Measurements from ENCODE around the gene HSF4.

Gene HSF4

DNA sequence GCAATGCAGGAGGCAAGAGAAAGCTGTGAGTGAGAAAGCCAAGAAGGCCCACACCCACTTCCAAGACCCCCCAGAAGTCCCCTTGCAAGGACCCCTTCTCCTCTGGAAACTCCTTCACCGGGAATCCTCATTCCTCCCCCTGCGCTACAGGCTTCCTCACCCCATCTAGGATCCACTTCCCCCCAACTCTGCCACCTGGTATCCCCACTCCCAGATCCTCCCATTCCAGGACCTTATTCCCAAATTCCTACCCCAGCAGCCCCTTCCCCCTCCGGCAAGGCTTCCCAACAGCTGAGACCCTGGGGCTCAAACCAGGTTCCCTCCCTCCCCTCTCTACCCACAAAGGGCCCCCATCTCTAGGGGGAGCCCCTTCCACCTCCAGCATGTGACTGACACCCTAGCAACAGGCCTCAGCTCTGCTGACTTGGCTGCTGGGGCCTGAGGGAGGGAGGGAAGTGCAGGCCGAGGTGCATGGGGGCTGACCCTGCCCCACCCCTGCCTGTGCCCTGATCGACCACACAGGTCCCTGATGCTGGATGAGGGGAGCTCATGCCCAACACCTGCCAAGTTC lies 2.1 kb downstream of the HSF4 start:
- DNase-seq (ENCODE audit: low read depth in 2 of 2): no peak

DNA sequence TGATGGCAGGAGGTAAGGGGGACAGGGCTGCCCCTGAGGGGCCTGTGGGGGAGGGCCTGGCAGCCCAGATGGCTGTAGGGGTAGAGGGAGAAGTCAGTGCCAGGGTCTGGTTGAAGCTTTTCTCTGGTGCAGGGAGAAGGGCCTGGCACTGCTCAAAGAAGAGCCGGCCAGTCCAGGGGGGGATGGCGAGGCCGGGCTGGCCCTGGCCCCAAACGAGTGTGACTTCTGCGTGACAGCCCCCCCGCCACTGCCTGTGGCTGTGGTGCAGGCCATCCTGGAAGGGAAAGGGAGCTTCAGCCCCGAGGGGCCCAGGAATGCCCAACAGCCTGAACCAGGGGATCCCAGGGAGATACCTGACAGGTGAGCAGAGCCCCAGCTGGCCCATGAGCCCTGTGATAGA lies 3.0 kb downstream of the HSF4 start:
- DNase-seq (ENCODE audit: low read depth in 2 of 2): no peak

DNA sequence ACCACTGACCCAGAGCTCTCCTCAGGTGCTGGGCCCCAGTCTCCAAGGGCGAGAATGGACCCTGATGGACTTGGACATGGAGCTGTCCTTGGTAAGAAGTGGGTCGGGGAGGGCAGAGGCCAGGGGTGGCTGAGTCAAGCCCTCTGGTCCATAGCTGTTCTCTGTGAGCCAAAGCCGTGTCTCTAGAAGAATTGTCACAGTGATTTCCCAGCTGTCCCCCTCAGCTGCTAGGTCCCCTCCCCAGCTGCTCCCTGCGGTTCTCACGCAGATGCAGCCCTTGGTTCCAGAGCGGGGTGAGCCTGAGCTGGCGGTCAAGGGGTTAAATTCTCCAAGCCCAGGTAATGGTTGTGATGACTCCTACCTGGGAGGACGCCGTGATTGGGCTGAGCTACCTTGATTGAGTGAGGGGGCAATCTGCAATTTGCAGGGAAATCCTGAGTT lies 4.5 kb downstream of the HSF4 start:
- no peak for DNase-seq (ENCODE audit: low read depth in 2 of 2)

DNA sequence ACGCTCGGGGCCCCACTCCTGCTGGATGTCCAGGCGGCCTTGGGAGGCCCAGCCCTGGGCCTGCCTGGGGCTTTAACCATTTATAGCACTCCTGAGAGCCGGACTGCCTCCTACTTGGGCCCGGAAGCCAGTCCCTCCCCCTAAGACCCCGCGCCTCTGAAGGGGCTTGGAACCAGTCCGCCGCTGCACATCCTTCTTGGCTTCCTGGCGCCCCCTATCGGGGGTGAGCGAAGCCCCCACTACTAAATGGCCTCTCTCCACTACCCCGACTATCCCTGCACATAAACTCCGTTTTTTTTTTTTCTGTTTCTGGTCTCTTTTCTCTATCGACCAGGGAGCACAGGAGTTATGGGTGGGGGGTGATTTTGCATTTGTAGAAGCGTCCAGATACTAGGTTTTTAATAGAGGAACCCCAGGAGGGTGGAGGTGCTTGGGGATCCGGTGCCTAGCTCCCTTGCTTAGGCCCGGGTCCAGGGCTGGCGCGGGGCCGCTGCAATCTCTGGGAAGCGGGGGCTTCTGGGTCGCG lies 5.2 kb downstream of the HSF4 start:
- no peak for DNase-seq (ENCODE audit: low read depth in 2 of 2)

DNA sequence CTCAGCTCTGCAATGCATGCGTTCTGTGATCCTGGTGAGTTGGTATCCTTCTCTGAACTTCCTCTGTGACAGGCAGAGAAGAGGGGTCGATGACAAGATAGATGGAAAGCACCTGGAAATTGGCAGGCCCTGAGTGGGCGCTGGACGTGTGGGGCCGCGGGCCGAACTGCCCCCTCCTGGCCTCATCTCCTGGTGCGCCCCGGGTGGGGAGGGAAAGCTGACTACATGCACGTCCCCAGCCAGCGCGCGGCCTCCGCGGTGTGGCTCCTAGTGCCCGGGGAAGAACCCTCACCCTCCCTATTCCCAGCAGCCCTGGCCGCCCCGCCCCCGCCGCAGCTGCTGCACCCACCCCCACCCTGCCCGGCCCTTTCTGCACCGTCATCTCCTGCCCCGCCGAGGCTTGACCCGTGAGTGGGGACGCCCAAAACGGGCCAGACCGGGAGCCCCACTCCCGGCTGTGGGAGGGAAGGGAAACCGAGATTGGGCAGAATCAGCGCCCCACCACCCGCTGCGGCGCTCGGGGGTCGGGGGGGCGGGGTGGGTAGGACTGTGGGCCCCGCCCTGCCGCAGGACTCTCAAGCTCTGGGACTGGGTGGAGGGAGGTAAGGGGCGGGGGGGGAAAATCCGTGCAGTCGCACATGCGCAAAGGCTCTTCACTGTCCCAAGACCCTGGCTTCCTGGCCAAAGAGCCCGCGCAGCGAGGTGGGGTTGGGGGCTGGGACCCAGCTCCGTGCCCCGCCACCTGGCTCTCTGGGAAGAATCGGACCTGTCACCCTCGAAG lies 5.8 kb downstream of the HSF4 start, which contains the start of gene NOL3:
Gene NOL3, plus strand, starts transcription at position 371 of the 781 bp plus-strand sequence.
- no peak for DNase-seq (ENCODE audit: low read depth in 2 of 2)

DNA sequence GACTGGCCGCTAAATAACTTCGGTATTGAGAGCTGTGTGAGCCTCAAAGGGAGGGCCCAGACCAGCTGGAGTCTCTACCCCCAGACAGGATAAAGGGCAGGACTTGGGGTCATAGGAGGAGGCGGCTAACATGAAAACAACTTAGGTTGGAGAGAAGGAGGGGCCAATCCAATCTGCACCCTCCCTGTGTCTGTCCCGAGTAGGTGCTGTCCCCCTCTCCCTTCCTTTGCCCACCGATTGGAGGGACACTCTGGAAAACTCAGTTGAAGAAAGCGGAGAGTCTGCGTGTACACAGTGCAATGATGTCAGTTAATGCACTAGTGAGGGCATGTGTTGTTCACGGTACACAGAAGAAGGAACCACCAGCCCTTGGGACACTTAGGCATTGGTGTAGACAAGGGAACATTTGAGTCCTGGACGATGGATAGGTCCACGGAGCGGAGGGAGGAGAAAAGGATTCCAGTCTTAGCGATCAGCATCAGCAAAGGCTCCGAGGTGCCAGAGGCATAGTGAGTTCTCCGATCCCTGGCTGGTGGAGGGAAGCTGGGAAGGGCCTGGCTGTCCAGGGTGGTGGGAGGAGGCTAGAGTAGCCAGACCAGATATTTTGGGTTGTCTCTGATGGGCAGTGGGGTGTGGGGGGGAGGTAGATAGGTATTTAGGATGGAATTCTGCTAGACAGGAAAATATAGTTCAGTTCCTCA lies 6.6 kb downstream of the HSF4 start:
- no peak for DNase-seq (ENCODE audit: low read depth in 2 of 2)

DNA sequence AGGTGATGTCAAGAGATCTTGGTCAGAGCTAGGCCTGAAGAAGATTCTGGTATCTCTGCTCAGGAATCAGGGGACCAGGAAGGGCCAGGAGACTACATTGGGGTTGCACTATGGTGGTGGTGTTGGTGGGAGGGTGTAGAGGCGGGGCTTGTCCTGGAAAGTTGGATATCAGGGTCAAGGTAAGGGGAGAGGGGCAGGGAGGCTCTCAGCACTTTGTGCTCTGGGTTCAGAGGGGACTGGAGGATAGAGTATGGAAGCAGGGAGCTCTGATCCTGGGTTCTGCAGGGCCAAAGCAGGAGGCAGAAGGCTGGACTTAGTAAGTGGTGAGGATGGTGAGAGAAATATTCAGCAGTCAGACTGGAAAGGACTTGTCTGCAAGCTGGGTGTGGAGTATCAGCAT lies 8.8 kb downstream of the HSF4 start:
- DNase-seq (ENCODE audit: low read depth in 2 of 2): no peak

DNA sequence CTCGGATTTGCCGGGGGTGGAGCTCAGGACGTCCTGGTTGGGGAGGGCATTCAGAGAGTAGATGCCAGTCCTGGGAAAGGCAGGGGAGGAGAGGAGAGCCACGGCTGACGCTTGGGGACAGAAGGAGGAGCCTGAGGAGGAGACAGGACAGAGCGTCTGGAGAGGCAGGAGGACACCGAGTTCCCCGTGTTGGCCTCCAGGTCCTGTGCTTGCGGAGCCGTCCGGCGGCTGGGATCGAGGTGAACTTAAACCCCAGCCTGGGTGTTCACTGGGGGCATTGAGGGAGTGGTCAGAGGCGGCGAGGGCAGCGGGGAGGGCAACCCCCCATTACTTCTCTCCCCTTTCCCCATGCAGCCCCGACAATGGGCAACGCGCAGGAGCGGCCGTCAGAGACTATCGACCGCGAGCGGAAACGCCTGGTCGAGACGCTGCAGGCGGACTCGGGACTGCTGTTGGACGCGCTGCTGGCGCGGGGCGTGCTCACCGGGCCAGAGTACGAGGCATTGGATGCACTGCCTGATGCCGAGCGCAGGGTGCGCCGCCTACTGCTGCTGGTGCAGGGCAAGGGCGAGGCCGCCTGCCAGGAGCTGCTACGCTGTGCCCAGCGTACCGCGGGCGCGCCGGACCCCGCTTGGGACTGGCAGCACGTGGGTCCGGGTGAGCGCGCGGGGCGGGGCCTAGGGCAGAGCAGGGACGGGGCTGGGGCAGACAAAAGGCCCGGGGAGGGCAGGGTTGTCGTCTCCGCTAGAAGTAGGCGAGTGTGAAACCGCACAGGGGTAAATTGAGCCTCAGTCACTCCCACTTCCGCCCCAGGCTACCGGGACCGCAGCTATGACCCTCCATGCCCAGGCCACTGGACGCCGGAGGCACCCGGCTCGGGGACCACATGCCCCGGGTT lies 9.5 kb downstream of the HSF4 start:
- DNase-seq (ENCODE audit: low read depth in 2 of 2): no peak

DNA sequence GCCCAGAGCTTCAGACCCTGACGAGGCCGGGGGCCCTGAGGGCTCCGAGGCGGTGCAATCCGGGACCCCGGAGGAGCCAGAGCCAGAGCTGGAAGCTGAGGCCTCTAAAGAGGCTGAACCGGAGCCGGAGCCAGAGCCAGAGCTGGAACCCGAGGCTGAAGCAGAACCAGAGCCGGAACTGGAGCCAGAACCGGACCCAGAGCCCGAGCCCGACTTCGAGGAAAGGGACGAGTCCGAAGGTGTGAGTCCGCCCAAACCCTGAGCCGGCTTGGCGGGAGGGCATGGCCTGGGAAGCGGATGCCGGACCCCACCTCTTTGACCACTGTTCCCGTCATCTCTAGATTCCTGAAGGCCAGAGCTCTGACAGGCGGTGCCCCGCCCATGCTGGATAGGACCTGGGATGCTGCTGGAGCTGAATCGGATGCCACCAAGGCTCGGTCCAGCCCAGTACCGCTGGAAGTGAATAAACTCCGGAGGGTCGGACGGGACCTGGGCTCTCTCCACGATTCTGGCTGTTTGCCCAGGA lies 10.2 kb downstream of the HSF4 start:
- DNase-seq (ENCODE audit: low read depth in 2 of 2): no peak

DNA sequence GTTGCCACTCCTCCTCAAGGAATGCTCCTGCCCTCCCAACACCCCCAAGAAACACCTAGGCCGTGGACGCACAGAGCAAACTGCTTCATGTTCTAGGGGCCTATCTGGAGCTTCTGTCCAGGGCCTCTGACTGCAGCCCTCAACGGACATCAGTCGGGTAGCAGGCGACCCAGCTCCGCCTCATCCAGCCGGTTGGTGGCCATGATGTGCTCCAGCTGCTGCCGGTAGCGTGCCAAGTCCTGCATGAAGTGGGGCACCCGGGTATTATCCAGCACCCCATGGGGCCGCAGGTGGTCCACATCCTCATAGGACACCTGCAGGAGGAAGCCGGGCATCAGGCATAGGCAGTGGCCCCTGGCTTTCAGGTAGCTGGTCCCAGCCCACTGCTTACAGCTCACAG lies 12.1 kb downstream of the HSF4 start:
- no peak for DNase-seq (ENCODE audit: low read depth in 2 of 2)

DNA sequence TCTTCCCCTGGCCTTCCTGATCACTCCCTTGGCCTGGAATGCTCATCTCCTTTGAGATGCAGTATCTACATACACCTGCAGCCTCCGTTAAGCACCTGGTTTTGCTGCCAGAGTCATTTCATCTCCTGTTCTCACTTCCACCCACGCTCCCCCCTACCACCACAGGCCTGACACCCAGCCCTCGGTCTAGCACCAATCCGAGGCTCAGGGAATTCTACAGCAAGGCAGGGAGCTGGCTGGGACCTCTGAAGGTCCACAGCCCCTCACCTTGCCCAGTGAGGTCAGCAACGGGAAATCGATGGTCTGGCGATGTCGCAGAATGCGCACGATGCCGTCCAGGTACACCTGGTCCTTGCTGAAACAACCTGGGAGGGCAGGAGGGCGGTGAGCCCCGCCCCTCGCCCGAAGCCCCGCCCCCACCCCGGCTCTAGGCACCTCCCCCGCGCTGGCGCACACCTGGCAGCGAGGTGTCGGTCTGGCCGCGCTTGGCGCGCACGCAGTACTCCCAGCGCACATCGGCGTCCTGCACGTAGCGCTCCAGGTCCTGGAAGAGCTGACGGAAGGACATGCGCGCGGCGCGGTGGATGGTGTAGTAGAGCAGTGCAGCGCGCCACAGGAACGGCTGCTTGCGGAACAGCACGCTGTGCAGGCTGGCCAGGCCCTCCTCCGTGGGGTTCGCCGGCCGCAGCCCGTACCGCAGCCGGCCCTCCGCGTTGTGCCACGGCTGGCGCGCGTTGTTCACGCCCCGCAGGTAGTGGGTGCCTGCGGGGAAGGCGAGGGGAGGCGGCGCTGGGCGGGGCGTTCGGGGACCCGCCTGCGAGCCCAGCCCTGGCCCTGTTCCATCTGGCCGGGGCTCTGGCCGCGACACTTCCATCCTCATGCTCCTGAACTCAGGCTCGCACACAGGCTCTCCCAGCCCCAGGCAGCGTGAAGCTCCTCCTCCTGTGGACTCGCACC lies 13.5 kb downstream of the HSF4 start:
- DNase-seq (ENCODE audit: low read depth in 2 of 2): no peak

DNA sequence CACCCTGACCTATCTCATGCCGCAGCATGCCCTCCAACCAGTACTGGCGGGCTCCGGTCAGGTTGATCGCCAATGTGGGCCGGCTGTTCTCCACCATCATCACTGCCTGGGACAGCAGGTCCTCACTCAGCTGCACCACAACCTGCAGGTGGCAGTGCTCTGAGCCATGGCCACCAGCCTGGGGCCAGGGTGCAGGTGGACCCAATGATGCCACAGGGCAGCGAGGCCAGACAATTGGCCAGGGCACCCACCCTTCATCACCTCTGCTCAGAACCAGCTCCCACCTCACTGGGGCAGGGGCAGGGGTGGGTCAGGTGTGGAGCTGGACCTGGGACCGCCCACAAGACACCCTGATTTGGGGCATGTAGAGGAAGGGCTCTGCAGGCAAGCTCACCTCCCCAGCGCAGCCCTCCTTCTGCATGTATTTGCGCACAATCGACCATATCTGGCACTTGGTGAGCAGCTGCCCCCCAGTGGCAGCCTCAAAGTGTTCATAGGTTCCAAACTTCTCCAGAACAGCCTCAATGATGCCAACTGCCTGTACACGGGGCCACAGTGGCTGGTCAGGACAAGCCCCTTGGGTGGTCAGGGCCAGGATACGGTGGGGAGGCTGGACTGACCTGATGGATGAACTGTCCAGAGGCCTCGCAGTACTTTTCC lies 15.0 kb downstream of the HSF4 start:
- no peak for DNase-seq (ENCODE audit: low read depth in 2 of 2)

DNA sequence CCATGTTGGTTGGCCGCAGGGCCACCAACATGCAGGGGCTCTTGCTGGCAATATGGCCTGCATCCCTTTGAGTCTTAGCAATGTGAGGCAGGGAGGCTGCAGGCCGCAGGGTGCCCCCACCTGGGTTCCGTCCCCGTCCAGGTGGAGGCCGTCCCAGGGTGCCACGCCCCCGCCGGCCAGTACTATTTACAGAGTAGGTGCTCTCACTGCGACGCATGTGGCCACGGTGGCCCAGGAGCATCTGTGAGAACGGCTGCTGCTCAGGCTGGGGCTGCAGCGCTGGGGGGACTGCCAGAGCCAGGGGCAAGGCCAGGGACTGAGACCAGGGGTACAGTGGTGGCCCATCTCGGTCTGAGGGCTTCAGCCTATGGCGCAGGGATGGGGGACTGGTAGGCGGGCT lies 15.6 kb downstream of the HSF4 start:
- no peak for DNase-seq (ENCODE audit: low read depth in 2 of 2)

DNA sequence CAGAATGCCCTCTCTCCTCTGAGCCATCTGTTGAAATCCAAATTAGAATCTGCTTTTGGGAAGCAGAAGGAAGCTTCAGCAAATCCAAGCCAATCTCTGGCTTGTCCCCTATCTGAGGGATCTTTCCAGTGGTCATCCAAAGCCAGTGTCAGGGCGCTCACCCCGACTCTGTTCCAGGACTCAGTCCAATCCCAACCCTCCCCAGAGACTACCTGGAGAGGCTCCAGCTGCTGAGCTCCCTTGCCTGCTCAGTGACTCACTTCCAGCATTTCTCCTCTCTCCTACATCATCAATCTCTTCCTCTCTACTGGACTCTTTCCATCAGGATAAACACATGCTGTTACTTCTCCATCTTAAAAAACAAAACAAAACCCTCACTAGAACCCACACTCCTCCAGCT lies 16.8 kb downstream of the HSF4 start:
- DNase-seq (ENCODE audit: low read depth in 2 of 2): no peak

DNA sequence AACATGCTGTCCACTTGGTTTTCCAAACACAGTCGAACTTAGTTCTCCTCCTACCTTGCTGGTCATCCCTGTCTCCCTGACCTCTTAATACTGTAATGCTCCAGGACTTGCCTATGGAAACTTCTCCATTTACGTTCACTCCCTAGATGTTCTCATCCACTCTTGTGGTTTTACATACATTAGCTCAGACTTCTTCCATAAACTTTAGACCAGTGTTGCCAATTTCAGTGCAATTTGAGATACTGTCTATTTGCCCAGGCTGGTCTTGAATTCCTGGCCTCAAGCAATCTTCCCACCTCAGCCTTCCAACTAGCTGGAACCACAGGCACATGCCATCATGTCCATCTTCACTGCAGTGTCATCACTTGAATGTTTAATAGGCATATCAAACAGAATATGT lies 17.7 kb downstream of the HSF4 start:
- DNase-seq (ENCODE audit: low read depth in 2 of 2): no peak

DNA sequence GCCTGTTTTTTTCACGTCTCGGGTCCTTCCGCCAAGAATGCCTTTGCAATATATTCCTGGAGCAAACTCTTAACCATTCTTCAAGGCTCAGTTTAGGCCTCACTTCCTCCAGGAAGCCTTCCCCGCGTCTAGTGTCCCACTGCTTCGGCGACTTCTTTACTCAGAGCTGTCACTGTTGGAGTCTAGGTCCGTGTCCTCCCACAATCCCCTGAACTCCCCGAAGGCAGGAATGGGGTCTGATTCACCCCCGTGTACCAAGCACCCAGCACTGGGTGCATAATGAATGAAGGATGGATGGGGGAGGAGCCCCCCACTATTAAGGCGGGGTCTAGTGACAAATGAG lies 18.7 kb downstream of the HSF4 start:
- DNase-seq (ENCODE audit: low read depth in 2 of 2): no peak

DNA sequence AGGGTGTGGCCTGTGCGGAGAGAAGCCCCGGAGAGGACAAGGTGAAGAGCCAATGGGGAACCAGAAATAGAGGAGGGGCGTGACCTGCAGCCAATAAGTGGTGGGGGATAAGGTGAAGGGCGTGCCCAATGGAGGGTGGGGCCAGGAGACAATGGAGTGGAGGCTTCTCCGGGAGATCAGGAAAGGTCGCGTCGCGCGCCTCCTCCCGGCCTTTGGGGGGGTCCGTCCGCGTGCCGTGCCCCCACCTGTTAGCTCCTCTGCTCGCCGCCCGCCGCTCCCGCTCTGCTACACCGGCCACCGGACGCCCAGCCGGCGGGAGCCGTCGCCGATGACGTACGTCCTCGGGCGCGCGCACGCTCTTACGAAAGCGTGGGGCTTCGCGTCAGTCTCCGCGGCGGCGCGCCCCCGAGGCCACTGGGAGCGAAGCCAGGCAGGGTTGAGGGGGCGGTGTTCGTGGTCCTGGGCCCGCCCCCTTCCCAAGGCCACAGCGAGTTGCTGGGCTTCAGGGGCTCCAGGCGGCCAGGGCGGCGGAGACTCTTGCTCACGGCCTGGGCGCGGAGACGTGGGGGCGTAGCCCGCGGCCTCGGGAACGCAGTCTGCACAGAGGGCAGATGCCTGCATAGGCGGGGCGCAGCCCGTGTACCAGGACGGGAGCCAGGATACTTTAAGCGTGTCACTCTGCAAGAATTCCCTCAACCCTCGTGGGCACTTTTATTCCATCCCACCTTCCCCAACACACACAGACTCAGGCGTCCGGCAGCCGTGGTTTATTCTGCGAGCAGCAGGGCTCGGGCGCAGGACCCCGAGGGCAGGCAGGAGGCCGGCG lies 19.3 kb downstream of the HSF4 start, which contains the start of gene MATCAP1:
Gene MATCAP1, minus strand, starts transcription at position 337 of the 826 bp plus-strand sequence. CDS start 3,353 bp downstream, outside the sequence.
- peak; percentile 76 to 90 for DNase-seq (ENCODE audit: low read depth in 2 of 2)

DNA sequence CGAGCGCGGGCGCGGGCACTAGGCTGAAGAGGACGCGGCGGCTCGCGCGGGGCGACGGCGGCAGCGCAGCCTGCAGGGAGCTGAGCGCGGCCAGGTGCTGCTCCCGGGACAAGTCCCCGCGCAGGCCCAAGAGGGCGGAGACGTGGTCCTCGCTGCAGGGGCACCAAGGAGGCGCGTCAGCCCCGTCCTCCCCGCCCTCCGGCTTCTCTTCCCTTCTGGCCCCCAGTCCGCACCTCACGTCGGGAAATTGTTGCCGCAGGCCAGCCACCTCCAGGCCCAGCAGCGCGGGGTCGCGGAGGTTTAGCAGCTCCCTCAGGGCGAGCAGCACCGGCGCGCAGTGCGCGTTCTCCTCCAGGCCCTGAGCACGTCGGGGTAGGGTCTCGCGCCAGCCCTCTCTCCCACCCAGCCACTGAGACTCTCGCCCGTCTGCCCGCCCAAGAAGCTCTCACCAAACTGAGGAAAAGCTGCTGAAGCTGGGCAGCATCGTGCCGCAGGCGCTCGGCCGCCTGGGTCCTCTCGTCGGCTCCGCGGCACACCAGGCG lies 20.0 kb downstream of the HSF4 start:
- no peak for DNase-seq (ENCODE audit: low read depth in 2 of 2)

Measured in activated CD8-positive, alpha-beta memory T cell treated with anti-CD3 and anti-CD28 coated beads for 4 hours (primary cell).